A549 (cell line): ENCODE data around the gene DHX38. TPM values are rescaled to one million over a fixed set of nuclear protein-coding genes. Genes with fewer than 3 reads are reported as not detected.

Experiments used
- ATAC-seq, 2 experiments: fragments of 200-7000 bp in 1 of 2; fragments of >200 bp in 1 of 2; cut with Nextera tagmentation in 1 of 2; cut with Tn5 transposase in 1 of 2; 3 replicates each; pipeline versions ENCODE4 v1.8.0 to v1.9.1; 2018 to 2020; ENCODE audit warnings: mild to moderate bottlenecking in 1 of 2, moderate library complexity in 1 of 2
- CTCF ChIA-PET: fragments of 300-600 bp; sonication (Branson Sonifier 250); formaldehyde crosslinking; extraction: SDS; loops from one replicate; lab custom pipeline; 2021; ENCODE audit warnings: antibody characterized with exemption, inconsistent platforms; lab: Yijun Ruan, JAX
- POLR2A ChIA-PET: fragments of 350-600 bp; formaldehyde crosslinking; extraction: SDS; loops from one replicate; lab custom pipeline; 2021; ENCODE audit warnings: antibody characterized with exemption, inconsistent platforms; lab: Yijun Ruan, JAX
- DNase-seq, 2 experiments: peaks; one replicate each; pipeline versions ENCODE4 v3.0.0 to v3.0.0-alpha.2; 2011 to 2016; ENCODE audit warnings: low read depth in 1 of 2, low spot score in 1 of 2
- FAIRE-seq: peaks from 2 replicates; lab custom pipeline; 2011; peaks lifted over from hg19 to GRCh38; lab: Jason Lieb, UNC
- H3K27ac ChIP-seq, 2 experiments: fragments of >200 bp; sonication (Bioruptor Twin); formaldehyde crosslinking; 3 replicates each; pipeline ENCODE4 v1.5.1; 2016 to 2017
- H3K4me1 ChIP-seq: fragments of >200 bp; sonication (Bioruptor Twin); formaldehyde crosslinking; 3 replicates; pipeline ENCODE4 v1.6.1; 2016
- H3K4me2 ChIP-seq: fragments of >200 bp; sonication (Bioruptor Twin); formaldehyde crosslinking; 3 replicates; pipeline ENCODE4 v1.6.1; 2016
- H3K4me3 ChIP-seq: fragments of >200 bp; sonication (Bioruptor Twin); formaldehyde crosslinking; 3 replicates; pipeline ENCODE4 v1.5.1; 2016
- H3K9me3 ChIP-seq: fragments of >200 bp; sonication (Bioruptor Twin); formaldehyde crosslinking; 3 replicates; pipeline ENCODE4 v1.6.1; 2016
- BHLHE40 ChIP-seq: IDR thresholded peaks from 2 replicates; pipeline ENCODE4 v1.6.1; 2012; ENCODE audit warnings: low read depth, low read length, inconsistent platforms
- CBX2 ChIP-seq: fragments of 200-600 bp; sonication (generic); IDR thresholded peaks from 2 replicates; pipeline ENCODE4 v1.6.1; 2016; ENCODE audit warnings: low read depth, mild to moderate bottlenecking, borderline replicate concordance
- CBX8 ChIP-seq: fragments of 200-600 bp; sonication (generic); IDR thresholded peaks from 2 replicates; pipeline ENCODE4 v1.6.1; 2016
- EHF ChIP-seq: fragments of 250-450 bp; sonication (Bioruptor Pico); IDR thresholded peaks from 2 replicates; pipeline ENCODE4 v1.5.0; 2020; ENCODE audit warnings: mild to moderate bottlenecking
- EHMT2 ChIP-seq: fragments of 200-600 bp; sonication (generic); IDR thresholded peaks from 2 replicates; pipeline ENCODE4 v1.6.1; 2016; ENCODE audit warnings: antibody characterized with exemption, low read depth, mild to moderate bottlenecking, moderate library complexity
- FOXS1 ChIP-seq: fragments of 250-450 bp; sonication (Bioruptor Pico); IDR thresholded peaks from 2 replicates; pipeline ENCODE4 v1.5.0; 2020; ENCODE audit warnings: mild to moderate bottlenecking, moderate library complexity
- HDAC2 ChIP-seq: fragments of 200-600 bp; sonication (generic); IDR thresholded peaks from 2 replicates; pipeline ENCODE4 v1.6.1; 2016
- HOXA7 ChIP-seq: fragments of 250-450 bp; sonication (Bioruptor Pico); IDR thresholded peaks from 2 replicates; pipeline ENCODE4 v1.5.0; 2020; ENCODE audit warnings: mild to moderate bottlenecking, moderate library complexity
- HOXB13 ChIP-seq: fragments of 250-450 bp; sonication (Bioruptor Pico); IDR thresholded peaks from 2 replicates; pipeline ENCODE4 v1.5.0; 2020; ENCODE audit warnings: low read depth, mild to moderate bottlenecking, moderate library complexity
- HOXB5 ChIP-seq: fragments of 250-450 bp; sonication (Bioruptor Pico); IDR thresholded peaks from 2 replicates; pipeline ENCODE4 v1.5.0; 2020; ENCODE audit warnings: mild to moderate bottlenecking, moderate library complexity
- JUNB ChIP-seq: fragments of >200 bp; sonication (Bioruptor Twin); formaldehyde crosslinking; IDR thresholded peaks from 2 replicates; pipeline ENCODE4 v1.6.1; 2016
- KDM5A ChIP-seq: fragments of 200-600 bp; sonication (generic); IDR thresholded peaks from 2 replicates; pipeline ENCODE4 v1.6.1; 2016; ENCODE audit warnings: antibody characterized with exemption, mild to moderate bottlenecking
- MAFK ChIP-seq: fragments of 450-650 bp; IDR thresholded peaks from 2 replicates; pipeline ENCODE4 v1.6.1; 2014; ENCODE audit not compliant: partially characterized antibody
- POLR2AphosphoS2 ChIP-seq: conservative IDR thresholded peaks from 2 replicates; pipeline ENCODE4 v1.6.1; 2012; ENCODE audit warnings: low read length, improper control_type of control experiment, inconsistent platforms
- RARB ChIP-seq: fragments of 250-450 bp; sonication (Bioruptor Pico); IDR thresholded peaks from 2 replicates; pipeline ENCODE4 v1.8.0; 2021; ENCODE audit warnings: mild to moderate bottlenecking, moderate library complexity
- RNF2 ChIP-seq: fragments of 200-600 bp; sonication (generic); IDR thresholded peaks from 2 replicates; pipeline ENCODE4 v1.6.1; 2016; ENCODE audit warnings: low read depth, mild to moderate bottlenecking, antibody characterized with exemption, moderate library complexity, borderline replicate concordance
- SMC3 ChIP-seq: fragments of >200 bp; sonication (Bioruptor Twin); formaldehyde crosslinking; IDR thresholded peaks from 3 replicates; pipeline ENCODE4 v1.6.1; 2018; ENCODE audit warnings: inconsistent platforms
- SREBF2 ChIP-seq: fragments of 450-650 bp; IDR thresholded peaks from 2 replicates; pipeline ENCODE4 v1.6.1; 2014; ENCODE audit warnings: mild to moderate bottlenecking, moderate library complexity
- TFCP2L1 ChIP-seq: fragments of 250-450 bp; sonication (Bioruptor Pico); IDR thresholded peaks from 2 replicates; pipeline ENCODE4 v1.5.0; 2021; ENCODE audit warnings: mild to moderate bottlenecking
- ZFP36 ChIP-seq: fragments of 450-650 bp; IDR thresholded peaks from 2 replicates; pipeline ENCODE4 v1.6.1; 2014; ENCODE audit warnings: borderline replicate concordance; ENCODE audit not compliant: partially characterized antibody
- ZSCAN20 ChIP-seq: fragments of 250-450 bp; sonication (Bioruptor Pico); IDR thresholded peaks from 2 replicates; pipeline ENCODE4 v1.8.0; 2022; ENCODE audit warnings: mild to moderate bottlenecking, moderate library complexity
- WGBS: methylation state at CpG from one replicate; pipeline ENCODE4 v1.1.6; 2017; ENCODE audit errors: missing lambda C conversion rate; 5-methylcytosine and 5-hydroxymethylcytosine counted together
- polyA plus RNA-seq, 4 experiments: library from polyadenylated mRNA; depleted of rRNA in 3 of 4; stranded (reverse); fragments of >200 nt; fragmentation: RNase III in 1 of 4; extraction: RNeasy Plus Mini Kit Qiagen cat#74134 plus additional on column Dnase treatment in 1 of 4; gene quantifications; 2 replicates in 3 of 4; 3 replicates in 1 of 4; pipeline ENCODE4 v1.2.3, GENCODE V29; 2011 to 2017
- TF ChIP-seq, protein P1 (sequence below): IDR thresholded peaks from 2 replicates; pipeline ENCODE4 v1.6.1; 2012
- TF ChIP-seq, protein P2 (sequence below): fragments of >200 bp; sonication (Bioruptor Twin); formaldehyde crosslinking; IDR thresholded peaks from 2 replicates; pipeline ENCODE4 v1.6.1; 2016
- TF ChIP-seq, protein P3 (sequence below): fragments of 250-450 bp; sonication (Bioruptor Pico); IDR thresholded peaks from 2 replicates; pipeline ENCODE4 v1.5.0; 2021; ENCODE audit warnings: mild to moderate bottlenecking, moderate library complexity, borderline replicate concordance
- TF ChIP-seq, protein P4 (sequence below): fragments of 450-650 bp; IDR thresholded peaks from 2 replicates; pipeline ENCODE4 v1.6.1; 2014; ENCODE audit warnings: antibody characterized with exemption
- TF ChIP-seq, protein P5 (sequence below): fragments of >200 bp; sonication (Bioruptor Twin); formaldehyde crosslinking; IDR thresholded peaks from 3 replicates; pipeline ENCODE4 v1.6.1; 2016
- TF ChIP-seq, protein P6 (sequence below): fragments of 150-350 bp; IDR thresholded peaks from 2 replicates; pipeline ENCODE4 v1.6.1; 2014; ENCODE audit warnings: low read depth, mild to moderate bottlenecking, low read length

The DHX38 gene
- polyA plus RNA-seq, 2 of the 4 experiments (the other 2 are of a cell fraction) = 41.9 to 80.6 TPM

DNA sequence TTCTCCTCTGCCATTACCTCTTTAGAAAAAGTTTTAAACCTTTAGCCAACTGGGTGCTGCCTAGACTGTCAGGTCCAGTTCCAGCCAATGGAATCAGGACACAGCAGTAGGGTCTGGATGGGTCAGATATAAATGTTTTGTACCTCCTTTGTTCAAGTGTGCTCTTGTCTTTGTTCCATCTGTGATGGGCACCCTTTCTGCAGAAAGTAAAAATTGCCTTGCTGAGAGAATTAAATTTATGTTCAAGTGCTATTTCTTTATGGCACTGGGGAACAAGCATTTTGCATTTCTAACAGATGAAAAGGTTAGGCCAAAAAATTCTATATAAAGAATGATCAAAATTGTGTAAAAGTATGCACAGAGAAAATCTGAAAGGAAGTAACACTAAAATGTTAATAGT is 44.5 kb upstream of the DHX38 start:
- DNase-seq (no peak), ATAC-seq (no peak), FAIRE-seq (no peak)
- no peaks in the 10 kb centered on the region for H3K4me1 ChIP-seq
- POLR2A ChIA-PET = no interaction called here
- TF ChIP-seq SMC3 (no peak), SREBF2 (no peak), HOXB13 (CRISPR knock-in tag) (no peak), EHF (CRISPR knock-in tag) (no peak), RARB (CRISPR knock-in tag) (no peak), BHLHE40 (no peak), JUNB (no peak), EHMT2 (no peak)
- TF ChIP-seq, protein P1, sequence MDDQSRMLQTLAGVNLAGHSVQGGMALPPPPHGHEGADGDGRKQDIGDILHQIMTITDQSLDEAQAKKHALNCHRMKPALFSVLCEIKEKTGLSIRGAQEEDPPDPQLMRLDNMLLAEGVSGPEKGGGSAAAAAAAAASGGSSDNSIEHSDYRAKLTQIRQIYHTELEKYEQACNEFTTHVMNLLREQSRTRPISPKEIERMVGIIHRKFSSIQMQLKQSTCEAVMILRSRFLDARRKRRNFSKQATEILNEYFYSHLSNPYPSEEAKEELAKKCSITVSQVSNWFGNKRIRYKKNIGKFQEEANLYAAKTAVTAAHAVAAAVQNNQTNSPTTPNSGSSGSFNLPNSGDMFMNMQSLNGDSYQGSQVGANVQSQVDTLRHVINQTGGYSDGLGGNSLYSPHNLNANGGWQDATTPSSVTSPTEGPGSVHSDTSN = no peak
- TF ChIP-seq, protein P2, sequence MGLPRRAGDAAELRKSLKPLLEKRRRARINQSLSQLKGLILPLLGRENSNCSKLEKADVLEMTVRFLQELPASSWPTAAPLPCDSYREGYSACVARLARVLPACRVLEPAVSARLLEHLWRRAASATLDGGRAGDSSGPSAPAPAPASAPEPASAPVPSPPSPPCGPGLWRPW = no peak
- H3K4me2 ChIP-seq = no peak overlapping the region
- CTCF ChIA-PET = no interaction called here
- H3K9me3 ChIP-seq = no peaks in the 10 kb centered on the region; the same call in 2 of the 3 replicates
- no peak overlapping the region for H3K4me3 ChIP-seq
- no peak overlapping the region for H3K27ac ChIP-seq

DNA sequence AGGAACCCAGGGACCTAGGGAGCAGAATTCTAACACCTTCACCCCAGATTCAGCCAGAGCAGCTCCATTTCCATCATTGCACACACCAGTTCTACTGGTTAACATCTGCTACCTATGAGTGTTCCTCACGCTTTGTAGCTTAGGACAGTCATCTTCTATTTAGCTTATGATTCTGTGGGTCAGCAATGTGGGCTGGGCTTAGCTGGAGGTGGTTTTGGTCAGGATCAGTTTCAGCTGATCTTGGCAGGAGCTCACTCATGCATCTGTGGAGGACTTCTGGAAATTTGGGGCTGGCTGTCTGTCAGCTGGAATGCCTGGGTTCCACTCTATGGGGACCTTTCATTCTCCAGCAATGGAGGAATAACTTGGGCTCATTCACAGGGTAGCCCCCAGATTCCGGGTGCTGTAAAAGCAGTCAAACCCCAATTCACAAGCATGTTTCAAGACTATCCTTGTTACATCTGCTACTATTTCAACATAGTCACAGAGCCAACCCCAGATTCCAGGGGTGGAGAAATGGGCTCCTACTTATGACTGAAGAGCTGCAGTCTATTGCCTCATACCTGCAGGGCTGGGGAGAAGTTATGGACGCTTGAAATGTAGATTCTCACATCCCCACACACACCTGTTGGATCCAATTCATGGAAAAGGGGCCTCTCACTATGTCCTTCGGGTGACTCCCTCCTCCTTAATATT is 42.7 kb upstream of the DHX38 start:
- POLR2A ChIA-PET = no interaction called here
- CTCF ChIA-PET = interaction anchor here (1.6 kb wide), 1 partner anchor 48 kb away, joined by 3 read pairs; no protein-coding TSS in a partner anchor
- no peak for FAIRE-seq
- H3K4me1 ChIP-seq = no peaks in the 10 kb centered on the region
- no peaks in the 10 kb centered on the region; the same call in 2 of the 3 replicates for H3K9me3 ChIP-seq
- no peak for DNase-seq
- H3K4me2 ChIP-seq = no peak overlapping the region
- WGBS = 17% methylated on average over 4 of the region's 4 CpGs
- no peak overlapping the region for H3K27ac ChIP-seq
- TF ChIP-seq, protein P3, sequence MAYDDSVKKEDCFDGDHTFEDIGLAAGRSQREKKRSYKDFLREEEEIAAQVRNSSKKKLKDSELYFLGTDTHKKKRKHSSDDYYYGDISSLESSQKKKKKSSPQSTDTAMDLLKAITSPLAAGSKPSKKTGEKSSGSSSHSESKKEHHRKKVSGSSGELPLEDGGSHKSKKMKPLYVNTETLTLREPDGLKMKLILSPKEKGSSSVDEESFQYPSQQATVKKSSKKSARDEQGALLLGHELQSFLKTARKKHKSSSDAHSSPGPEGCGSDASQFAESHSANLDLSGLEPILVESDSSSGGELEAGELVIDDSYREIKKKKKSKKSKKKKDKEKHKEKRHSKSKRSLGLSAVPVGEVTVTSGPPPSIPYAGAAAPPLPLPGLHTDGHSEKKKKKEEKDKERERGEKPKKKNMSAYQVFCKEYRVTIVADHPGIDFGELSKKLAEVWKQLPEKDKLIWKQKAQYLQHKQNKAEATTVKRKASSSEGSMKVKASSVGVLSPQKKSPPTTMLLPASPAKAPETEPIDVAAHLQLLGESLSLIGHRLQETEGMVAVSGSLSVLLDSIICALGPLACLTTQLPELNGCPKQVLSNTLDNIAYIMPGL (CRISPR knock-in tag) = no peak
- TF ChIP-seq HOXA7 (no peak), TFCP2L1 (CRISPR knock-in tag) (no peak), HDAC2 (no peak), CBX8 (no peak), RNF2 (no peak), MAFK (no peak), POLR2AphosphoS2 (no peak), JUNB (no peak), CBX2 (no peak), HOXB5 (no peak), ZSCAN20 (CRISPR knock-in tag) (no peak), KDM5A (no peak), FOXS1 (CRISPR knock-in tag) (no peak), EHF (CRISPR knock-in tag) (no peak), ZFP36 (no peak)
- TF ChIP-seq, protein P1 = no peak
- TF ChIP-seq, protein P4, sequence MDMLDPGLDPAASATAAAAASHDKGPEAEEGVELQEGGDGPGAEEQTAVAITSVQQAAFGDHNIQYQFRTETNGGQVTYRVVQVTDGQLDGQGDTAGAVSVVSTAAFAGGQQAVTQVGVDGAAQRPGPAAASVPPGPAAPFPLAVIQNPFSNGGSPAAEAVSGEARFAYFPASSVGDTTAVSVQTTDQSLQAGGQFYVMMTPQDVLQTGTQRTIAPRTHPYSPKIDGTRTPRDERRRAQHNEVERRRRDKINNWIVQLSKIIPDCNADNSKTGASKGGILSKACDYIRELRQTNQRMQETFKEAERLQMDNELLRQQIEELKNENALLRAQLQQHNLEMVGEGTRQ = no peak
- TF ChIP-seq, protein P5, sequence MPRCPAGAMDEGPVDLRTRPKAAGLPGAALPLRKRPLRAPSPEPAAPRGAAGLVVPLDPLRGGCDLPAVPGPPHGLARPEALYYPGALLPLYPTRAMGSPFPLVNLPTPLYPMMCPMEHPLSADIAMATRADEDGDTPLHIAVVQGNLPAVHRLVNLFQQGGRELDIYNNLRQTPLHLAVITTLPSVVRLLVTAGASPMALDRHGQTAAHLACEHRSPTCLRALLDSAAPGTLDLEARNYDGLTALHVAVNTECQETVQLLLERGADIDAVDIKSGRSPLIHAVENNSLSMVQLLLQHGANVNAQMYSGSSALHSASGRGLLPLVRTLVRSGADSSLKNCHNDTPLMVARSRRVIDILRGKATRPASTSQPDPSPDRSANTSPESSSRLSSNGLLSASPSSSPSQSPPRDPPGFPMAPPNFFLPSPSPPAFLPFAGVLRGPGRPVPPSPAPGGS = no peak
- TF ChIP-seq, protein P6, sequence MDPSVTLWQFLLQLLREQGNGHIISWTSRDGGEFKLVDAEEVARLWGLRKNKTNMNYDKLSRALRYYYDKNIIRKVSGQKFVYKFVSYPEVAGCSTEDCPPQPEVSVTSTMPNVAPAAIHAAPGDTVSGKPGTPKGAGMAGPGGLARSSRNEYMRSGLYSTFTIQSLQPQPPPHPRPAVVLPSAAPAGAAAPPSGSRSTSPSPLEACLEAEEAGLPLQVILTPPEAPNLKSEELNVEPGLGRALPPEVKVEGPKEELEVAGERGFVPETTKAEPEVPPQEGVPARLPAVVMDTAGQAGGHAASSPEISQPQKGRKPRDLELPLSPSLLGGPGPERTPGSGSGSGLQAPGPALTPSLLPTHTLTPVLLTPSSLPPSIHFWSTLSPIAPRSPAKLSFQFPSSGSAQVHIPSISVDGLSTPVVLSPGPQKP = no peak
- no peak overlapping the region for H3K4me3 ChIP-seq
- no peak for ATAC-seq
